Measurements from ENCODE around the gene CAPZA2. TPM values are rescaled to one million over a fixed set of nuclear protein-coding genes. Genes with fewer than 3 reads are reported as not detected.

Gene CAPZA2
- total and polyA plus RNA-seq, 10 of the 15 experiments (the other 5 are each of a cell fraction or from before 2014, with no cell fraction given), result 50.0 to 379 (median 117) TPM

DNA sequence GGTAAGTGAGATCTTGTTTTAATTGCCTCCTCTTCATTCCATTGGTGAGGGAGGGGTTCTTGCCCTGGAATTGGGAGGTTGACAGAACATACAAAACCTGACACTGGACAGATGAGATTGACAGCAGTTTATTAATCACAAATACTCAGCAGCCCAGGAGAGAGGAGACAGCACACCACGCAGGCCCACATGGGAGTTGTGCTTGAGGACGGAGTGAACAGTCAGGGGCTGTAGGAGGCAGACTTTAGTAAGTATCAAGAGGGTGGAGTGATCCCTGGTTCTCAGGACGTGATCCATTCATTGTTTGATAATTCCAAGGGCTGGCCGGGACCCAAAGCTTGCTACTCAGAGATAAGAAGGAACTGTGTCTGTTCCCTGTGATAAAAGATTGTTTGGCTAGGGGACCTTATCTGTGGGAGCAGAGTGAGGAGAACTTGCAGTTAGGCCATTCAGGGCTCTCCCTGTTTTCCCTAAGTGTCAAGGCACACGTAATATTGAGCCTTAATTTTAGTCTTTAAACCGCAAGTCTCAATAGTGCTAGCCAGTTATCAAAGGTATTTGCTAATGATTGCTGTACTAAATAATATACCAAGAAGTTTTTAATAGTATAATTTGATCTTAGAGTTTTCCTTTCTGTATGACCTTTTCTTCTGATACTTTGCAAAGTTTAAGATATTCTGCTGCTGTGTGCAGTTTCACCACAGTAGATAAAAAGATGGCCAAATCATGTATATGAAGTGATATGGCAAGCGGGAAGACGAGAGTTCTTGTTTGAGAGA, 14.5 kb downstream of the CAPZA2 start:
- intact Hi-C loops (cut with micrococcal nuclease; ENCODE audit: unreplicated experiment), result no loop called here

More for the DNA sequence above, 14.5 kb downstream of the CAPZA2 start:
- no peak for DNase-seq (ENCODE audit: low read depth, low spot score)
- in situ Hi-C loops (cut with MboI), result no loop called here
- no peak overlapping the region for H3K9ac ChIP-seq (ENCODE audit: control insufficient read depth, insufficient read depth, low read length)
- H4K20me1 ChIP-seq (ENCODE audit: control insufficient read depth, insufficient read depth), result no peaks in the 10 kb centered on the region; the same call in 1 of the 2 replicates
- no peaks in the 10 kb centered on the region for H3K27me3 ChIP-seq (replicated peaks in 1 of 2; ENCODE audit: control insufficient read depth in 2 of 2, insufficient read depth in 2 of 2, low read length in 1 of 2)
- RAD21 ChIA-PET (ENCODE audit: unreplicated experiment), result no interaction called here
- POLR2A ChIA-PET, result interaction anchor here (0.8 kb wide), 1 partner anchor 20 kb away, joined by 3 read pairs; no protein-coding TSS in a partner anchor
- no peaks in the 10 kb centered on the region for H3K4me1 ChIP-seq (ENCODE audit: control insufficient read depth, insufficient read depth, low read length)
- no peak overlapping the region for H3K27ac ChIP-seq (ENCODE audit: control insufficient read depth, insufficient read depth)
- H3K9me3 ChIP-seq (replicated peaks; ENCODE audit: control insufficient read depth, insufficient read depth, low read length), result no peaks in the 10 kb centered on the region
- H2AFZ ChIP-seq (ENCODE audit: control insufficient read depth, low read depth, low read length), result no peak overlapping the region
- CTCF ChIA-PET, result interaction anchor here (1.2 kb wide), 1 partner anchor 20 kb away, joined by 4 read pairs; no protein-coding TSS in a partner anchor
- H3K79me2 ChIP-seq (ENCODE audit: control insufficient read depth, insufficient read depth, low read length), result peaks cover 64% of the 10 kb centered on the region
- WGBS (ENCODE audit: insufficient coverage, insufficient replicate concordance, low lambda C conversion rate, missing lambda C conversion rate), result 90% methylated on average over 8 of the region's 8 CpGs
- SMC1A ChIA-PET (ENCODE audit: uncharacterized antibody, unreplicated experiment), result no interaction called here
- TF ChIP-seq JUNB (IDR thresholded peaks at IDR 0.05), result no peak
- TF ChIP-seq EGR1 (IDR thresholded peaks at IDR 0.05; ENCODE audit: borderline replicate concordance in 1 of 2, low read depth in 2 of 2, low read length in 2 of 2), result no peak
- TF ChIP-seq HSF1 (IDR thresholded peaks at IDR 0.05; ENCODE audit: low read depth, low read length), result no peak
- no peak for TF ChIP-seq ZBTB33 (IDR thresholded peaks at IDR 0.05)
- TF ChIP-seq NFXL1 (IDR thresholded peaks at IDR 0.05; ENCODE audit: borderline replicate concordance), result no peak
- peaks cover 0 to 14% of the 10 kb centered on the region in 2 experiments; a peak in 2 of 4 replicates for H3K36me3 ChIP-seq (ENCODE audit: control insufficient read depth in 2 of 2, insufficient read depth in 2 of 2, low read length in 1 of 2)
- no peak overlapping the region for H3K4me3 ChIP-seq
- BruUV-seq (replicated peaks), result no TSS peak
- H3K4me2 ChIP-seq (ENCODE audit: control insufficient read depth, insufficient read depth), result no peak overlapping the region
- no peak for ATAC-seq
- no peak for FAIRE-seq

Data from GM12878 (cell line).